HG02759 (cell line): Measurements from ENCODE around the gene TFAP2D.

Experiments
- ATAC-seq: cut with Tn5 transposase; IDR thresholded peaks from one replicate; pipeline ENCODE4 v1.9.1; 2021; ENCODE audit warnings: mild to moderate bottlenecking, moderate library complexity; ENCODE audit not compliant: unreplicated experiment

The TFAP2D gene

DNA sequence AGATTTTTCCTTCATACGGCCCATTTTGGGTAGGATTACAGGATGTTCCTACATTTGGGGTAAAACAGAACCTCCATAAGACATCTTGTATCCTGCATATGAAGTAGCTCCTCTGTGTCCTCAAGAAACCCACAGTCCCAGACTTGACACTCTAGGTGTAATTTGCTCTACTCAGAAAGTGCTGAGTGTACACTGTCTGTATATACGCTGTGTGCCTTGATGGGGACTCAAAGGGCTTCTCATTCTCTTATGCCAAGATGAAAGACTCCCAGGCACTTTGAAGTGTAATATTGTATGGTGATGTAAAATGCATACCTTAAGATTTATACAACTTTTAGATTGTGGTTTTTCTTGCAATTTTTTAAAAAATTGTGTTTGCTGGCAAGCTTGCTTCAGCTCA is 5.2 kb downstream of the TFAP2D start:
- no peak for ATAC-seq

DNA sequence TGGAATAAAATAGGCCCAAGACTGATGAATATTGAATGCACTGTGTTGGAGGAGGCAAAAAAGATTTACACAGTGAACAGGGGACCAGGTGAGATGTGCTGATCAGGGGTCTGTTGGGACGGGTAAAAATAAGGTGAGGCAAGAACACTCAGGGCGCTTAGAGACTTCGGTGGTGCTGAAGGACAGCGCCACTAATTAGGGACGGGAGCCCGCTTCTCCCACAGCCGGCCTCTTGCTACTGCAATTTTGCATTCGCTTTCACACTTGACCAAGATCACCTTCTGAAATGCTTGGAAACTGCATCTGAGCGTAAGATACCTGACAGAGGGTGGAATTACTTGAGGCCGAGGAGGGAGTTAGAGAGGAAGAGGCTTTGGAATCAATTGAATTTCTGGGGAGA is 7.3 kb downstream of the TFAP2D start:
- ATAC-seq: no peak

DNA sequence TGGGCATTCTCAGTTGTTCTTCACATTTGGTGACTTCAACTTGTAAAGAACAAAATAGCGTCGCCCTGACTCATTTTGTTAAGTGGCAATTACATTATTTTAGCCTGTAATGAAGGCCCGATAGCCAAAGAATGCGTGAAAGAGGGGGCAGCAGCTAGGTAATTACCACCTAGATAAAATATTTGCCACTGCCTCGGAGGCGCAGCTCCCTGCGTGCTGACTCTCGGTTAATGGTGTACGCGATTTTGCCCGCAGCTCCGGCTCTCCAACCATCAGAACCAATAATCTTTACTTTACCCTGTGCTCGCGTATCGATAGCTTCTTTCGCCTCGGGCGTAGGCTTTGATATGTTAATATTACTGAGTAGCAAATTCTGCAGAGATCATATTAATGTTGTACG is 8.7 kb downstream of the TFAP2D start:
- no peak for ATAC-seq

DNA sequence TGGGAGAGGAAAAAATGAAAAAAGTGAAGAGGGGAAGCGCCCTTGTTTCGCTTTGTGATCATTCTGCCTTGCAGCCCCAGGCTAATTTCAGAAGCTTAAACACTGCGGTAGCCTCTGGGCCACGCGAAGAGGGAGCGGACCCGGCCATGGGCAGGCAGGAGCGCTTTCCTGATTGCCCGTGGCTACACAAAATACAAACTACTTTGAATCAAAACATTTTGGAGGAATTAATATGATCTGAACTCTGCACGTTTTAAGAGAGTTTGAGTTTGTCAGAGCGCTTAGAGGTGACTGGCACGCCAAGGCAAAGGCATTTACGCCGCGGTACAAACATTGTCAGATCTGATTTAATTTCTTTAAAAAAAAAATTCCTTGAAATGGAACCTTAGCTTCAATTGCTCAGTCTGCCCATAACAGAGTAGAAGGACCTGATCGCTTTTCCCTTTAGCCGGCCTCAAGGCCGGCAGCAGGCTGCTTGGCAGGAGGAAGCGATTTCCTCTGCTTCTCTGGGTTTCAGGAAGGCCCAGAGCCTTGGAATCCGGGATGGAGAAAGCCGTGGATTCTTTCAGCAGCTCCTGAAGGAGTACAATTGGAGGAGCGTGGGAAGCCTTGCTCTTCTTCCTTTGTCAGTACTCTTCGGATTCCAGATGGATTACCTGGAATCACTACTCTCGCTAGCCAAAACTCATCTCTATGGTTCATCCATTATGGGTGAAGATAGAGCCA is 9.7 kb downstream of the TFAP2D start:
- ATAC-seq: no peak

DNA sequence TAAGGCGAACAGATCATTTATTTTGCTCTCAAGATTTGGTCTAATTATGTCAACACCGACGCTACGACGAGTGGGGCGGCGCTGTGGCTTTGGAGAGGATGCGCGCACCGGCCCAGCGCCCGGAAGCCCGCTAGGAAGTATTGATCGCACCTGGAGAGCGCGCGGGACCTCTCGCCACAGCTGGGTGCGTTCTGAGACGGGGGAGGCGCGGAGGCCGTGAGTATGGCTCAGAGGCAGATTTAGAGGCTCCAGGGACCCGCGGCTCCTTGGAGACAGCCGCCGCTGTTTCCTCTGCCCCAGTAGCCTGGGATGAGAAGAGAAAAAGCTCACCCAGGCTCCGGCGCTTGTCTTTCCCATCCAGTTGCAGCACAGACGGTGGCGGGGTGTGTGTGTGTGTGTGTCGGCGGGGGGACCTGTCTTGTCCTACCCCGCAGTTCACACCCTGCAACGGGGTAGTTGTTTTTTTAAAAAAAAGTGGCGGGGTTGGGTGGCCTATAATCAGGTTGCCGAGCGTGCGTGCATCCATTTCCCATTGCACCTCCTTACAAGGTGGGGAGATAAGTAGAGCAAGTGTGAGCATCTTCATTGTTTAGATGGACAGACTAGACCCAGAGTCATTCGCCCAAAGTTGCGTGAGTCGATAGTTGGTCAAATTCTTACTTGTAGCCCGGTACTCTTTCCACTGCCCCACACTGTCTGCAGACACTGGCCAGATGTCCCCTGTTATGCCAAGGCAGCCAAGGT is 11.2 kb downstream of the TFAP2D start:
- ATAC-seq: no peak

DNA sequence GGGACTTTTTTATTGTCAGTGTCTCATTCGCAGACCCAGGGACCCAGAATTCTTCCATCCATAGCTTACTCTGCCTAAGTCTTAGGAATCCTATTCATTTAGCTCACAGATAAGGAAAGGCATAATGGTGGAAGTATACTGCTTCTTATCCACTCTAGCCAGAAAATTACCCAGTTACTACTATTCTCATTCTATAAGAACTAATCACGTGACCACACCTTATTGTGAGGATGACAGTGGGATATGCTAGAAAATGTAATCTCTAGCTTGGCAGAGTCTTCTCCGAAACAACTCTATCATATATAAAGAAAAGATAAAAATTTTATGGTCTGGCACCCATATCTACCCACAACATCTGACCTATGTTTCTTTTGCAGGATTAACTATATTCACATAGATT is 21.2 kb downstream of the TFAP2D start:
- ATAC-seq: no peak

DNA sequence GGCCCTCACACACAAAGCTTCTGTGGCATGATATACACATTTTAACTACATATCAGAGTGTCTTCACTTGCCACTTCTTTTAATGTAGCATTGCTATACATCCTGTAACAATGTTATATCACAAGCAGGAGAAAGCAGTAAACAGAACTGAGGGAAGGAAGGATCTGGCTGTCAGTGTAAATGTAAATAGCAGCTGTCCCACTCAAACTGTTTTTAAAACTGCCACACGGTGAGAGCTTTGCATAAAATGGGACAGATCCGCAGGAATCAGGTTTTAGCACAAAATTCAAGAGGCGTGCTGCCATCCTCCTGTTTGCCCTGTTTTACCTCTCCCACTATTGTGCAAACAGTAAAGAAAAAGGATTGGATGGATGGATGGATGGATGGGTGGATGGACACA is 28.8 kb downstream of the TFAP2D start:
- ATAC-seq: no peak

DNA sequence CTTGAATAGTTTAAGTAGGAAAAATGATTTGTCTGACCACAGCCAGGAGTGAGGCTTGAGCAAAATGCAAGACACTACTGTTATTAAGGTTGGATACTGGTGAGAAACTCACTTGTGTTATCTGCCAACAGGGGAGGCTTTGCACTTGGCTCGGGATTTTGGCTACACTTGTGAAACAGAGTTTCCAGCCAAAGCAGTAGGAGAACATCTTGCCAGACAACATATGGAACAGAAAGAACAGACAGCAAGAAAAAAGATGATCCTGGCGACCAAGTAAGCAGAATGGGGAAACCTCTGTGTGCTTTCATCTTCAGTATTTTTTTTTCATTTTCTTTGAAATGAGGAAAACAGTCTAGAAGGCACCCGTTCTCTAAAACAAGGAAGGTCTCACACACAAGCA is 31.6 kb downstream of the TFAP2D start:
- ATAC-seq: no peak

DNA sequence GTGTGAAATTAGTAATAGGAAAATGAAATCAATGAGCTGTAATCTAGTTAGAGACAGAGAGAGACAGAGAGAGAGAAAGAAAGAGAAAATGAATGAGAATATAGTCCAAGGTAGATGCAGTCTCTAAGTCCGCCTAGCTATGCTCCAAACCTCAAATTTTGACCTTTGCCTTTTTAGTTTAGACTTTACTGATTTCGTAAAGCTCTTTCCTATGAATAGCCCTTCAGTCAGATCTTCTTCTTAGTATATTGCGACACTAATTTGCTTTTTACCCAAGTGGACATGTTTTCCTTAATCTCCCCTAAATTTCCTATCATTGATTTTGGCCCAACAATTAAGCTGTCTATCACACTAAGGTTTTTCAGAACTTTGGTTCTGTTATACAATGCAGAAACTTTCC is 49.5 kb downstream of the TFAP2D start:
- no peak for ATAC-seq

DNA sequence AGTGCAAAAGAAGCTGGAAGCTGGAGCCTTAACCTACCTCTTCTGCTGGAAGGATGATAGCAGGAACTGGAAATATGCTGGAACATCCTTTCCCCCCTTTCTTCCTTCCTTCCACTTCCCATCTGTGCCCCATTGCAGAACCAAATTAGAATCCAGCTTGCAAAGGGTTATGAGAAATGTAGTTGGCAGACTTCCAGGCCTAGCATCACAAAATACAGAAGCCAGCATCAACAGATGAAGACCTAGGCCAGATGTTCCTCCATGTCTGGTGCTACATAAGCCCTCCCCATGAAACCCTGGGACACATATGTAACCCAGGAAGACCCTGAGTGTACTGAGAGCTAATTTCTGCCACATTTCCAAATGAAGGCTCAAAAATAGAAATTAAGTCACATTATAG is 65.4 kb downstream of the TFAP2D start:
- no peak for ATAC-seq

DNA sequence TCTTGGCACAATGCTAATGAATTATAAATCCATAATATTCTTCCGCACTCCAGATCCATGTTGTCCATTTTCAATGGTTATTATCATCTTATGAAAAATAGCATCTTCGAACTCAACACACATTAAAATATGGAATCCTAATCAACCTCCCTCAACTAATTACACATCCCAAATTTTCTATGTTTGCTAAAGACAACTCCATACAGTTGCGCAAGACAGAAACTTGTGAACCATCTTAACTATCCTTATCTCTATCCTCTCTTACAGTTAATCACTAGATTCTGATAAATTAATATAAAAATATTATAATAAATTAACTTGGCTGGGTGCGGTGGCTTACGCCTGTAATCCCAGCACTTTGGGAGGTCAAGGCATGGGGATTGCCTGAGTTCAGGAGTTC is 67.1 kb downstream of the TFAP2D start:
- ATAC-seq: no peak

DNA sequence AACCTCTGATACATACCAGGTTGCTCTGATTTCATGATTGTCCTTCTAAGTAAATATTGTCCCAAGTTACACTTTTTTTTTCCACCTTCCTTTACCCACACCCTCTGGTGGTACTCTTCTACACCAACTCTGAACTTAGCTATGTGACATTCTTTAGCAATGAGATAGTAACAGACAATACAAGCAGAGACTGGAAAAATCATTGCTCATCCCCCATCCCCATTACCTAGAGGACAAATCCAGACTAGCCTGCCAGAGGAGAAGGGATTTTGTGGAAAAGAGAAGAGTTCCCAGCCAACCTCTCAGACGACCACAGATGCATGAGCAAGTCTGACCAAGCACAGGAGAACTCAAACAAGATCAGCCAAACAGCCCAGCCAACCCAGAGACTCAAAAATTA is 72.6 kb downstream of the TFAP2D start:
- no peak for ATAC-seq

DNA sequence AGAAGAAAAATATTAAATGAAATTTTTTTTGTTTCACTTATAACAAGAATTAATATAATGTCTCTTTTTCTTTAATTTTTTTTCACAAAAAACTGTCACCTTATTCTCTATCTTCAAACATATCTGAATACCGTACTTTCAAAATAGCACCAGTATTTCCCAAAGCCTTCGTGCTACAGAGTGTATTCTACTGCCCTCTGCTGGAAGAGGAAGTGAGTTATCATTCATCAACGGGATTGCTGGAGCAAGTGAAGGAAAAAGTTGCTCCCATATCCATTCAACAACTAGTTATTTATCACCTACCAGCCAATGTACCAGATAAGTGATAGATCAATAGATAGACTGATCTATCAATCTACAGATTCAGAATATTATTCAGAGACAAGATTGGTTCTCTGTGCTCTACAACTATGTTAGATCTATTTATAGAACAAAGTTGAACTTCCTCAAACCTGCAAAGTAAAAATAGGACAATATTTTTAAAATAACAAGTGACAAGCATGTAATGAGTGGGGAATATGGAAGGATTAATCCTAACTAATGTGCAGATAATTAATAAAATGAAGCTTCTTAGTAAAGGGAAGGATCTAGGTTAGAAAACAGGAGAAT is 78.7 kb downstream of the TFAP2D start:
- peak; percentile 61 for ATAC-seq

DNA sequence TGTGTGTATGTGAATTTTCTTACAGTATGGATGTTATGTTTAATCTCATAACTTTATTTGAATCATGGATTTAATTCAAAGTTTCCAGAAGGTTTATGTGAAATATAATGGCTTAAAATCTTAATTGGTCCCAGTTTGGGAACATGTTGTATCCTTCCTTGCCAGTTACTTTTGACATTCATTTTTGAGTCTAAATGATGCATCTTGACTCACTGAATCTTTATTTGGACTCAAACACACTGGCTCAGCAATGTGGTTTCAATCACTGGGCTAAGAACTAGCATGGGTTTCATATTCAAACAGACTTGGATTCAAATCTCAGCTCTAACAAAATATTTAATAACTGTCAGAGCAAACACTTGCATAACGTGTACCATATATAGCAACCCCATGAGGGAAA is 79.4 kb downstream of the TFAP2D start:
- no peak for ATAC-seq

DNA sequence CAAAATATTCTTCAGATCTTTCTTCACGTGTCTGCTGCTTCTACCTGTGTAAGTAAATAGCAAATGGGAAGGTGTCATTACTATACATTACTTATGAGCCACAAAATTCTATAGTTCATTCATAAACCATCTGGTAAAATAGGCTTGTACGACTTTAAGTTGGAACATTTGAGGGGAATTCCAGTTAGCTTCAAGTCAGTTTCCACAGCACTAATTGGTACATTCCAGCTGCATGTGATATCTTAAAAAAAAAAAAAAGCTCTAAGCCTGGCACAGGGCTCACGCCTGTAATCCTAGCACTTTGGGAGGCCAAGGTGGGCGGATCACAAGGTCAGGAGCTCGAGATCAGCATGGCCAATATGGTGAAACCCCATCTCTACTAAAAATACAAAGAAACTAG is 82.2 kb downstream of the TFAP2D start:
- ATAC-seq: no peak

DNA sequence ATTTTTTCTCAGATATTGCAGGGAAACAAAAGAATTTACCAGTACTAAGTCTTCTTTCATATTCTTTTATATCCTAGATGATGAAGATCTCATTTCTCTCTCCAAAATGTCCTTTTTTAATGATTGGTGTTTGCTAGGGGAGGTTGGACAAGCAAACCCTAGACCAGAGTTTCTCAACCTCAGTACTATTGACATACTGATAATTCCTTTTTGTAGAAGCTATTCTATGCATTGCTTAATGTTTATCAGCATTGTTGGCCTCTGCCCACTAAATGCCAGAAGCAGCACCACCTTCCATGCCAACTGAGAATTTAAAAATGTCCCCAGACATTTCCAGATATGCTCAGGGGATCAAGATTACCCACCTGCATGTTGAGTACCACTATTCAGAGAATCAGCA is 91.0 kb downstream of the TFAP2D start:
- ATAC-seq: no peak

DNA sequence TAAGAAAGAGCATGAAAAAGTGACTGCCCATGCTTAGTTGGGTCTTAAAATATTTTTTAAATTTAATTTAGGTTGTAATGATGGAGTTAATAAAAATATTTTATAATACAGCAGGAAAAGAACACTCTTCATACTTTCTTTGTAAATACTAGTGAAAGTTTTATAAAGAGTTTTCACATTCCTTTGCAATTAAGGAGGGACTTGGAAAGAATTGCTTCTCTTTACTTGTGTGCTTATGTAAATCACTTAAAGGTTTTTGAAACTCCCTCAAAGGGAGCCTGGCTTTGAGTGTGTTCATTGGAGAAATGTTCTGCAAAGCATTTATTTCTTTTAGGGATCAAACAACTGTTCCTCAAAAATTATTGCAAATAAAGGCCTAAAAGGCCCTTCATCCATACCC is 93.7 kb downstream of the TFAP2D start:
- no peak for ATAC-seq

DNA sequence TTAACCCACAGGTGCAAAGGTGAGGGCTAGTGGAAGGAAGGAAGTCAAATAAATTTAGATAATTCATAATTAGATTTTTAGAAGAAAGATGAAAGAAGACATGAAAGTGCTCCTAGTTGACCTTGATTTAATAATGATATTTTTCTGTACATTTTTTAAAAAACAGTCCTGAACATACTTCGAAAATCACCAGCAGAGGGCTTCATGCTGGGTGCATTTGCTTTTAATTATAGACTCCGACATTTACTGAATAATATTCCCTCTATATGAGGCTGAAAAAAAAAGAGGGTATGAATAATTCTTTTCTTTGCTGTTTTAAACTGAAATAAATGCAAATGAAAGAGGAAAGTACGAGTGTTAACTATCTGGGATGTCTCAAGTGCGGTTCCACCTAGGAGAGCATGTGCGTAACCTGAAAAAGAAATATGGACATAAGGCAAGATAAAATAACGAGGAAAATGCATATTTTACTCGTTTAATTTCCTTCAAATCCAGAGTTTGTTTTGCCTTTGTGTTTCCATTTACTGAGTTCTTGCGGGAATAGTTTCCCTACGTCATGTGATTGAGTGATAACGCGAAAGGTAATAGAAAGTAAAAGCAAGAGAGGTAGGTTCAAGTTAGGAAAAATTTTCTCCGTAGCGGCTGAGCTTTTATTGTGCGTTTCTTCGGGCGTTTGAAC is 102.2 kb downstream of the TFAP2D start:
- peak; percentile 52 for ATAC-seq

DNA sequence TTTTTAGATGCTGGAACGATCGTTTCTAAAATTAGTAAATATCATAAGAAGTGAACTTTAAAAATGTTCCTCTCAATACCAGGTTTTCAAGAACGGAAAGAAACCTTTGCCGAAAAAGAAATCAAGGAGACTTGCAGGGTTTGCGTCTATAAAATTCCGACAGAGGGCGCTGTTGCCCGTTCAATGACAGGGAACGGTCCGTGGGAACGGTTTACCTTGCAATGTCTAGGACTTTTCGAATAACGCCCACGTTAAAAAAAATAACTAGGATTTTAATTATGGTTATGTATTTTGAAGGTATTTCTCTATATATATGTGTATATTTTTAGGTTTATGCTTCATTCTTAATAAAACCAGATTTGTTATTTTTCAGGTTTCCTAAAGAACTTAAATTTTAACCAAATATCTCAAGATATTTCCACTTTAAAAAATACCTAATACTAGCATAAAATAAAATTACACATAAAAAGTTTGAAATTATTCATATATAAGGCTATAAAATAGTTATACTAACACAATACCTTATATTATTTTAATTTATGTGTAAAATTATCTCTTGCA is 102.9 kb downstream of the TFAP2D start:
- ATAC-seq: peak; percentile 71

DNA sequence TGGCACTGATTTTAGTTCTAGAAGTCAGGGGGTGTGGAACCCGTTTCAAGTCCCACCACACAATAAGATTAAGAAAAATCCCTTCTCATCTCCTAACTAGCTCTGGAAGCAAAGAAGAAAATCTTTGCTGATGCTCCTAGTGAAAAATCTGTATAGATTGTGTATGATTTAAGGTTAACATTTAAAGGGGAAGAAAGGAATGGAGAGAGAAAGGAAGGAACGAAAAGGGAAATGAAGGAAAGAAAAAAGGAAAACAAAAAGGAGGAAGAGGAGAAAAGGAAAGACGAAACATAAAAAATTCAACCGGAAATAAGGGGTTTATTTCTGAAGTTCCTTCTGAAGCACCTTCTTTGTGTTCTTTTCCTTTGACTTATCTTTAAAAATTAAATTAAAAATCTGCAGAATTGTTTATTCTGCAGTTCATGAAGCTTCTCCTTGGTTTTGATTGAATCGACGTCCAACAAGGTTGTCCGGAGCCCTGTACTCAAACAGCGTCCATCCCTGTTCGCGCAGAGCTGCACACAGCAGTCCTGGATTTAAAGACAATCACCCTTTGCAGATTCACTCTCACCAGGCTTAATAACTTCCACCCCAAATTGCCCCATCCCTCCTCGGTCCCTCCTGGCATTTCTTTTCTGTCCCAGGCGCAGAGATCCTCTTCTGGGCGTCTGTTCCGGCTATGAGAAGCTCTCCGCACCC is 103.8 kb downstream of the TFAP2D start:
- ATAC-seq: no peak

DNA sequence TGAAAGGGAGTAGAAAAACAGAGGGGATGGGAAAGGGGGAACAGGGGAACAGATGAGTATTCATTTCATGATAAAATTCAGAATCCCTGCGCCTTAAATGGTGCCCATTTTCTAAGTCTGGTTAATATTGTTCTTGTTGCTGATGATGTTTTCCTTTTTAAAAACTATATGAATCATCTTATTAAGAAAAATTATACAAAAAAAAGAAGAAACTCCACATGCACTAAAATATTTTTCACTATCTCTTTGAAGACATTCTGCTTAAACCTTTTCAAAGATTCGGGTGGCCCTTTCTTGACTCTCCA is 104.3 kb downstream of the TFAP2D start:
- no peak for ATAC-seq
